HepG2 (cell line): ENCODE results near the gene PSKH1. TPM values are rescaled to one million over a fixed set of nuclear protein-coding genes. Genes with fewer than 3 reads are reported as not detected.

Experiments
- ARID2 ChIP-seq: sonication (generic); formaldehyde crosslinking; IDR thresholded peaks from 2 replicates; pipeline ENCODE4 v1.8.1; 2022; ENCODE audit warnings: mild to moderate bottlenecking, missing genetic modification reagents, borderline replicate concordance
- CREM ChIP-seq, 2 experiments: sonication (generic) in 1 of 2; formaldehyde crosslinking in 1 of 2; IDR thresholded peaks; 2 replicates each; pipeline versions ENCODE4 v1.4.0 to v1.6.1; 2016 to 2020; ENCODE audit warnings: antibody characterized with exemption in 1 of 2, mild to moderate bottlenecking in 1 of 2, missing genetic modification reagents in 1 of 2
- KDM1A ChIP-seq: IDR thresholded peaks from 2 replicates; pipeline ENCODE4 v1.6.1; 2016; ENCODE audit warnings: missing compliant biosample characterization
- KLF15 ChIP-seq: sonication (generic); formaldehyde crosslinking; IDR thresholded peaks from 2 replicates; pipeline ENCODE4 v1.8.1; 2023; ENCODE audit warnings: borderline replicate concordance, mild to moderate bottlenecking, inconsistent platforms, missing genetic modification reagents, mixed read lengths
- KLF16 ChIP-seq, 2 experiments: sonication (generic) in 1 of 2; formaldehyde crosslinking in 1 of 2; IDR thresholded peaks; 2 replicates each; pipeline versions ENCODE4 v1.6.1 to v1.8.0; 2016 to 2023; ENCODE audit warnings: missing genetic modification reagents in 2 of 2, missing compliant biosample characterization in 1 of 2
- MAFF ChIP-seq: IDR thresholded peaks from 2 replicates; pipeline ENCODE4 v1.6.1; 2011; ENCODE audit warnings: low read depth, low read length, improper control_type of control experiment
- MLLT10 ChIP-seq: sonication (generic); formaldehyde crosslinking; IDR thresholded peaks from 2 replicates; pipeline ENCODE4 v1.4.0; 2020; ENCODE audit warnings: missing genetic modification reagents
- NFRKB ChIP-seq: fragments of 450-650 bp; IDR thresholded peaks from 2 replicates; pipeline ENCODE4 v1.6.1; 2017
- SAP130 ChIP-seq: IDR thresholded peaks from 2 replicates; pipeline ENCODE4 v1.6.1; 2016; ENCODE audit warnings: low read depth
- ZFP90 ChIP-seq: sonication (generic); formaldehyde crosslinking; IDR thresholded peaks from 2 replicates; pipeline ENCODE4 v1.8.0; 2022; ENCODE audit warnings: missing genetic modification reagents, mild to moderate bottlenecking, inconsistent platforms, borderline replicate concordance
- ZNF12 ChIP-seq: sonication (generic); formaldehyde crosslinking; IDR thresholded peaks from 2 replicates; pipeline ENCODE4 v1.5.0; 2020; ENCODE audit warnings: missing genetic modification reagents
- ZNF550 ChIP-seq: sonication (generic); formaldehyde crosslinking; IDR thresholded peaks from 2 replicates; pipeline ENCODE4 v1.4.0; 2020; ENCODE audit warnings: mild to moderate bottlenecking, missing genetic modification reagents, borderline replicate concordance
- ZNF652 ChIP-seq: IDR thresholded peaks from 2 replicates; pipeline ENCODE4 v1.6.1; 2016; ENCODE audit warnings: low read depth, borderline replicate concordance
- ZNF709 ChIP-seq: sonication (generic); formaldehyde crosslinking; IDR thresholded peaks from 2 replicates; pipeline ENCODE4 v1.5.0; 2020; ENCODE audit warnings: mild to moderate bottlenecking, missing genetic modification reagents
- ZSCAN20 ChIP-seq: sonication (generic); formaldehyde crosslinking; IDR thresholded peaks from 2 replicates; pipeline ENCODE4 v1.4.0; 2020; ENCODE audit warnings: missing genetic modification reagents, mild to moderate bottlenecking, borderline replicate concordance
- ZSCAN22 ChIP-seq: sonication (generic); formaldehyde crosslinking; IDR thresholded peaks from 2 replicates; pipeline ENCODE4 v1.4.0; 2020; ENCODE audit warnings: mild to moderate bottlenecking, missing genetic modification reagents
- polyA plus RNA-seq, 8 experiments: library from polyadenylated mRNA; depleted of rRNA in 3 of 8; stranded (reverse) in 7 of 8; unstranded in 1 of 8; fragments of >200 nt; fragmentation: Illumina TruSeq in 4 of 8; extraction: Trizol in 4 of 8; gene quantifications; 2 replicates each; pipeline versions ENCODE4 v1.2.1 to v1.2.3, GENCODE V29; 2011 to 2016; ENCODE audit warnings: low read depth in 4 of 8, missing spikeins in 1 of 8, mixed read lengths in 1 of 8; ENCODE audit not compliant: insufficient read depth in 1 of 8
- total RNA-seq, 5 experiments: library from RNA; depleted of rRNA; stranded (reverse); fragments of >200 nt; fragmentation: Illumina TruSeq; extraction: Trizol; gene quantifications; 2 replicates each; pipeline ENCODE4 v1.2.3, GENCODE V29; 2016; ENCODE audit warnings: low read depth in 1 of 5
- TF ChIP-seq, protein P1 (sequence below): sonication (generic); formaldehyde crosslinking; IDR thresholded peaks from 2 replicates; pipeline ENCODE4 v1.8.0; 2022; ENCODE audit warnings: missing genetic modification reagents, mild to moderate bottlenecking, borderline replicate concordance
- TF ChIP-seq, protein P2 (sequence below): sonication (generic); formaldehyde crosslinking; IDR thresholded peaks from 2 replicates; pipeline ENCODE4 v1.4.0; 2020; ENCODE audit warnings: missing genetic modification reagents
- TF ChIP-seq, protein P3 (sequence below): sonication (generic); formaldehyde crosslinking; IDR thresholded peaks from 2 replicates; pipeline ENCODE4 v1.5.0; 2020; ENCODE audit warnings: mild to moderate bottlenecking, missing genetic modification reagents
- TF ChIP-seq, protein P4 (sequence below): IDR thresholded peaks from 2 replicates; pipeline ENCODE4 v1.6.1; 2018; ENCODE audit warnings: missing genetic modification reagents
- TF ChIP-seq, protein P5 (sequence below): sonication (generic); formaldehyde crosslinking; IDR thresholded peaks from 2 replicates; pipeline ENCODE4 v1.5.0; 2020; ENCODE audit warnings: mild to moderate bottlenecking, missing genetic modification reagents

The PSKH1 gene
- total and polyA plus RNA-seq, 2 of the 13 experiments (the other 11 are each of a cell fraction or from before 2014, with no cell fraction given) = 8.4 to 19.1 TPM

DNA sequence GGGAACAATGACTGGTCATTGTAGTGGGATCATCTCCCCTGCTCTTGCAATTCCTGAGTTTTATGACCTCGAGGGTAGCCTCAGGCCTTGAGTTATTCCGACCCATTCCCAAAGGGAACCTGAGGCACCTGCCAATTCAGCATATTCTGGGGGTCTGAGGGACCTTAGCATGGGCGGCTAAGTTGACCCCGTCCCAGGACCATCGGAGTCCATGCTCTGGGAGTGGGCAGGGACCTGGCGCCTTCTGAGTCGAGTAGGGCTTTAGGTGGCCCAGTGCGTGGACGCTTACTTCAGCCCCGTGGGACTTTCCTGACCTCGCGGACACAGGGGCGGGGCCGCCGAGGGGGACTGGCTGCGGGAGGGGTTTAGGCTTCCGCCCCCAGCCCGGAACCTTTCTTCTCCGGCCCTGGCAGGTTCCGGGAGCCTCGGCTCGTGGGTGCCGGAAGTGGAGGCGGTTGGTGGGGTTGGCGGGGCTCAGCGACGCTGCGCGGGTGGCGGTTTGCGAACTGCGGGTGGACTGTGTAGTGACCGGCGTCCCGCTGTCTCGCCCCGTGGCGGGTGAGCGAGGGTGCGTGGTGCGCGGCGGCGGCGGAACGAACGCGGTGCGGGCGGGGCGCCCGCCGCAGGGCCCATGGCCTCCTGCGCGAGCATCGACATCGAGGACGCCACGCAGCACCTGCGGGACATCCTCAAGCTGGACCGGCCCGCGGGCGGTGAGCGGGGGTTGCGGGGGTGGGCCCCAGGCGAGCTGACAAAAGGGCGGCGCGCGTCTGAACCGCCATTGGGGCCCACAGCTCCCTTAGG lies 20.2 kb upstream of the PSKH1 start, which contains the start of gene EDC4 (continued):
- TF ChIP-seq ZSCAN20 (CRISPR knock-in tag) (peak; percentile 68; the same call in 1 of the 2 replicates), CREM (IDR thresholded peaks at IDR 0.05) (peak; percentile 49; the same call in 1 of the 2 replicates), CREM (CRISPR knock-in tag; IDR thresholded peaks at IDR 0.05) (peak; percentile 48; the same call in 1 of the 2 replicates), NFRKB (no peak), ZSCAN22 (CRISPR knock-in tag) (no peak), SAP130 (CRISPR knock-in tag) (peak; percentile 97), ARID2 (CRISPR knock-in tag) (no peak), KLF16 (CRISPR knock-in tag; IDR thresholded peaks at IDR 0.05) (peak; percentile 88 to 98), MLLT10 (CRISPR knock-in tag) (no peak), ZNF12 (CRISPR knock-in tag) (peak; percentile 14; the same call in 1 of the 2 replicates), ZNF709 (CRISPR knock-in tag) (peak; percentile 82), ZFP90 (peak; percentile 67; the same call in 1 of the 2 replicates), ZNF550 (CRISPR knock-in tag) (0 out of 2 replicates have a peak, but pooled peaks have one; percentile 76), ZNF652 (CRISPR knock-in tag) (0 out of 2 replicates have a peak, but pooled peaks have one; percentile 26), MAFF (peak; percentile 44), KDM1A (CRISPR knock-in tag) (peak; percentile 42; the same call in 1 of the 2 replicates), KLF15 (peak; percentile 71; the same call in 1 of the 2 replicates)
- TF ChIP-seq, protein P1, sequence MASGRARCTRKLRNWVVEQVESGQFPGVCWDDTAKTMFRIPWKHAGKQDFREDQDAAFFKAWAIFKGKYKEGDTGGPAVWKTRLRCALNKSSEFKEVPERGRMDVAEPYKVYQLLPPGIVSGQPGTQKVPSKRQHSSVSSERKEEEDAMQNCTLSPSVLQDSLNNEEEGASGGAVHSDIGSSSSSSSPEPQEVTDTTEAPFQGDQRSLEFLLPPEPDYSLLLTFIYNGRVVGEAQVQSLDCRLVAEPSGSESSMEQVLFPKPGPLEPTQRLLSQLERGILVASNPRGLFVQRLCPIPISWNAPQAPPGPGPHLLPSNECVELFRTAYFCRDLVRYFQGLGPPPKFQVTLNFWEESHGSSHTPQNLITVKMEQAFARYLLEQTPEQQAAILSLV (CRISPR knock-in tag) = peak; percentile 94
- TF ChIP-seq, protein P2, sequence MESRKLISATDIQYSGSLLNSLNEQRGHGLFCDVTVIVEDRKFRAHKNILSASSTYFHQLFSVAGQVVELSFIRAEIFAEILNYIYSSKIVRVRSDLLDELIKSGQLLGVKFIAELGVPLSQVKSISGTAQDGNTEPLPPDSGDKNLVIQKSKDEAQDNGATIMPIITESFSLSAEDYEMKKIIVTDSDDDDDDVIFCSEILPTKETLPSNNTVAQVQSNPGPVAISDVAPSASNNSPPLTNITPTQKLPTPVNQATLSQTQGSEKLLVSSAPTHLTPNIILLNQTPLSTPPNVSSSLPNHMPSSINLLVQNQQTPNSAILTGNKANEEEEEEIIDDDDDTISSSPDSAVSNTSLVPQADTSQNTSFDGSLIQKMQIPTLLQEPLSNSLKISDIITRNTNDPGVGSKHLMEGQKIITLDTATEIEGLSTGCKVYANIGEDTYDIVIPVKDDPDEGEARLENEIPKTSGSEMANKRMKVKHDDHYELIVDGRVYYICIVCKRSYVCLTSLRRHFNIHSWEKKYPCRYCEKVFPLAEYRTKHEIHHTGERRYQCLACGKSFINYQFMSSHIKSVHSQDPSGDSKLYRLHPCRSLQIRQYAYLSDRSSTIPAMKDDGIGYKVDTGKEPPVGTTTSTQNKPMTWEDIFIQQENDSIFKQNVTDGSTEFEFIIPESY (CRISPR knock-in tag) = peak; percentile 64; the same call in 1 of the 2 replicates
- TF ChIP-seq, protein P3, sequence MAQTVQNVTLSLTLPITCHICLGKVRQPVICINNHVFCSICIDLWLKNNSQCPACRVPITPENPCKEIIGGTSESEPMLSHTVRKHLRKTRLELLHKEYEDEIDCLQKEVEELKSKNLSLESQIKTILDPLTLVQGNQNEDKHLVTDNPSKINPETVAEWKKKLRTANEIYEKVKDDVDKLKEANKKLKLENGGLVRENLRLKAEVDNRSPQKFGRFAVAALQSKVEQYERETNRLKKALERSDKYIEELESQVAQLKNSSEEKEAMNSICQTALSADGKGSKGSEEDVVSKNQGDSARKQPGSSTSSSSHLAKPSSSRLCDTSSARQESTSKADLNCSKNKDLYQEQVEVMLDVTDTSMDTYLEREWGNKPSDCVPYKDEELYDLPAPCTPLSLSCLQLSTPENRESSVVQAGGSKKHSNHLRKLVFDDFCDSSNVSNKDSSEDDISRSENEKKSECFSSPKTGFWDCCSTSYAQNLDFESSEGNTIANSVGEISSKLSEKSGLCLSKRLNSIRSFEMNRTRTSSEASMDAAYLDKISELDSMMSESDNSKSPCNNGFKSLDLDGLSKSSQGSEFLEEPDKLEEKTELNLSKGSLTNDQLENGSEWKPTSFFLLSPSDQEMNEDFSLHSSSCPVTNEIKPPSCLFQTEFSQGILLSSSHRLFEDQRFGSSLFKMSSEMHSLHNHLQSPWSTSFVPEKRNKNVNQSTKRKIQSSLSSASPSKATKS (CRISPR knock-in tag) = no peak; the same call in 1 of the 2 replicates
- TF ChIP-seq, protein P4, sequence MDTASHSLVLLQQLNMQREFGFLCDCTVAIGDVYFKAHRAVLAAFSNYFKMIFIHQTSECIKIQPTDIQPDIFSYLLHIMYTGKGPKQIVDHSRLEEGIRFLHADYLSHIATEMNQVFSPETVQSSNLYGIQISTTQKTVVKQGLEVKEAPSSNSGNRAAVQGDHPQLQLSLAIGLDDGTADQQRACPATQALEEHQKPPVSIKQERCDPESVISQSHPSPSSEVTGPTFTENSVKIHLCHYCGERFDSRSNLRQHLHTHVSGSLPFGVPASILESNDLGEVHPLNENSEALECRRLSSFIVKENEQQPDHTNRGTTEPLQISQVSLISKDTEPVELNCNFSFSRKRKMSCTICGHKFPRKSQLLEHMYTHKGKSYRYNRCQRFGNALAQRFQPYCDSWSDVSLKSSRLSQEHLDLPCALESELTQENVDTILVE (CRISPR knock-in tag) = peak; percentile 81
- TF ChIP-seq, protein P5, sequence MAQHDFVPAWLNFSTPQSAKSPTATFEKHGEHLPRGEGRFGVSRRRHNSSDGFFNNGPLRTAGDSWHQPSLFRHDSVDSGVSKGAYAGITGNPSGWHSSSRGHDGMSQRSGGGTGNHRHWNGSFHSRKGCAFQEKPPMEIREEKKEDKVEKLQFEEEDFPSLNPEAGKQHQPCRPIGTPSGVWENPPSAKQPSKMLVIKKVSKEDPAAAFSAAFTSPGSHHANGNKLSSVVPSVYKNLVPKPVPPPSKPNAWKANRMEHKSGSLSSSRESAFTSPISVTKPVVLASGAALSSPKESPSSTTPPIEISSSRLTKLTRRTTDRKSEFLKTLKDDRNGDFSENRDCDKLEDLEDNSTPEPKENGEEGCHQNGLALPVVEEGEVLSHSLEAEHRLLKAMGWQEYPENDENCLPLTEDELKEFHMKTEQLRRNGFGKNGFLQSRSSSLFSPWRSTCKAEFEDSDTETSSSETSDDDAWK (CRISPR knock-in tag) = no peak
